ENCODE measurements around the gene APRT.

The APRT gene

GRCh38 chr16:88769617-88770460 lies 41.9 kb downstream of the APRT start:
- in situ Hi-C loops (cut with HindIII; ENCODE audit: low pct_ligation_motif_present, low pct_unique_long_range_greater_than_20kb, low sequenced_read_pairs) = loop anchor here (25.0 kb wide), 1 partner anchor 92 kb away; the partner anchor contains the start of genes GALNS, PABPN1L and TRAPPC2L

GRCh38 chr16:88768071-88768783 lies 43.5 kb downstream of the APRT start:
- no peak for DNase-seq
- in situ Hi-C loops (cut with HindIII; ENCODE audit: low pct_ligation_motif_present, low pct_unique_long_range_greater_than_20kb, low sequenced_read_pairs) = loop anchor here (25.0 kb wide), 1 partner anchor 94 kb away; the partner anchor contains the start of genes GALNS, PABPN1L and TRAPPC2L

More at GRCh38 chr16:88769617-88770460, 41.9 kb downstream of the APRT start:
- peak; percentile 43 for DNase-seq

- in situ Hi-C loops (cut with HindIII; ENCODE audit: low pct_ligation_motif_present, low pct_unique_long_range_greater_than_20kb, low sequenced_read_pairs) = loop anchor here (25.0 kb wide), 1 partner anchor 95 kb away; the partner anchor contains the start of genes GALNS, PABPN1L and TRAPPC2L
- DNase-seq = no peak
Measured at GRCh38 chr16:88767546-88768070, 44.1 kb downstream of the APRT start.

- in situ Hi-C loops (cut with HindIII; ENCODE audit: low pct_ligation_motif_present, low pct_unique_long_range_greater_than_20kb, low sequenced_read_pairs) = loop anchor here (25.0 kb wide), 1 partner anchor 95 kb away; the partner anchor contains the start of genes GALNS, PABPN1L and TRAPPC2L
- no peak for DNase-seq
Measured at GRCh38 chr16:88766975-88767374, 44.8 kb downstream of the APRT start.

GRCh38 chr16:88764913-88765349 lies 46.8 kb downstream of the APRT start:
- DNase-seq = no peak
- in situ Hi-C loops (cut with HindIII; ENCODE audit: low pct_ligation_motif_present, low pct_unique_long_range_greater_than_20kb, low sequenced_read_pairs) = loop anchor here (25.0 kb wide), 1 partner anchor 97 kb away; the partner anchor contains the start of genes GALNS, PABPN1L and TRAPPC2L

- in situ Hi-C loops (cut with HindIII; ENCODE audit: low pct_ligation_motif_present, low pct_unique_long_range_greater_than_20kb, low sequenced_read_pairs) = loop anchor here (25.0 kb wide), 1 partner anchor 98 kb away; the partner anchor contains the start of genes GALNS, PABPN1L and TRAPPC2L
- DNase-seq = no peak
Measured at GRCh38 chr16:88764080-88764479, 47.6 kb downstream of the APRT start.

GRCh38 chr16:88763502-88764053 lies 48.1 kb downstream of the APRT start:
- in situ Hi-C loops (cut with HindIII; ENCODE audit: low pct_ligation_motif_present, low pct_unique_long_range_greater_than_20kb, low sequenced_read_pairs) = loop anchor here (25.0 kb wide), 1 partner anchor 99 kb away; the partner anchor contains the start of genes GALNS, PABPN1L and TRAPPC2L
- no peak for DNase-seq

- in situ Hi-C loops (cut with HindIII; ENCODE audit: low pct_ligation_motif_present, low pct_unique_long_range_greater_than_20kb, low sequenced_read_pairs) = loop anchor here (25.0 kb wide), 1 partner anchor 99 kb away; the partner anchor contains the start of genes GALNS, PABPN1L and TRAPPC2L
- DNase-seq = no peak
Measured at GRCh38 chr16:88762941-88763340, 48.8 kb downstream of the APRT start.

GRCh38 chr16:88762258-88762870 lies 49.4 kb downstream of the APRT start:
- DNase-seq = no peak
- in situ Hi-C loops (cut with HindIII; ENCODE audit: low pct_ligation_motif_present, low pct_unique_long_range_greater_than_20kb, low sequenced_read_pairs) = loop anchor here (25.0 kb wide), 1 partner anchor 100 kb away; the partner anchor contains the start of genes GALNS, PABPN1L and TRAPPC2L

- no peak for DNase-seq
- in situ Hi-C loops (cut with HindIII; ENCODE audit: low pct_ligation_motif_present, low pct_unique_long_range_greater_than_20kb, low sequenced_read_pairs) = loop anchor here (25.0 kb wide), 1 partner anchor 100 kb away; the partner anchor contains the start of genes GALNS, PABPN1L and TRAPPC2L
Measured at GRCh38 chr16:88761830-88762229, 49.9 kb downstream of the APRT start.

GRCh38 chr16:88761143-88761534 lies 50.6 kb downstream of the APRT start:
- in situ Hi-C loops (cut with HindIII; ENCODE audit: low pct_ligation_motif_present, low pct_unique_long_range_greater_than_20kb, low sequenced_read_pairs) = loop anchor here (25.0 kb wide), 1 partner anchor 101 kb away; the partner anchor contains the start of genes GALNS, PABPN1L and TRAPPC2L
- DNase-seq = no peak

- in situ Hi-C loops (cut with HindIII; ENCODE audit: low pct_ligation_motif_present, low pct_unique_long_range_greater_than_20kb, low sequenced_read_pairs) = loop anchor here (25.0 kb wide), 1 partner anchor 102 kb away; the partner anchor contains the start of genes GALNS, PABPN1L and TRAPPC2L
Measured at GRCh38 chr16:88760424-88761142, 51.1 kb downstream of the APRT start.

GRCh38 chr16:88759976-88760350 lies 51.8 kb downstream of the APRT start:
- DNase-seq = no peak
- in situ Hi-C loops (cut with HindIII; ENCODE audit: low pct_ligation_motif_present, low pct_unique_long_range_greater_than_20kb, low sequenced_read_pairs) = loop anchor here (25.0 kb wide), 1 partner anchor 102 kb away; the partner anchor contains the start of genes GALNS, PABPN1L and TRAPPC2L

More at GRCh38 chr16:88760424-88761142, 51.1 kb downstream of the APRT start:
- DNase-seq = no peak
